Inflammatory macrophage treated with lipopolysaccharide for 1 hour (primary cell): ENCODE results near the gene SGMS1.
A peak's percentile ranks its signal among the peaks of the same experiment; 100 is the strongest.

ENCODE experiments used
- DNase-seq, 2 donors: peaks; one replicate each; pipeline ENCODE4 v3.0.0-alpha.2; 2020 to 2022

SGMS1 gene

GRCh38 chr10:50605951-50606270, 17.8 kb downstream of the SGMS1 start:
- no peak for DNase-seq

DNA sequence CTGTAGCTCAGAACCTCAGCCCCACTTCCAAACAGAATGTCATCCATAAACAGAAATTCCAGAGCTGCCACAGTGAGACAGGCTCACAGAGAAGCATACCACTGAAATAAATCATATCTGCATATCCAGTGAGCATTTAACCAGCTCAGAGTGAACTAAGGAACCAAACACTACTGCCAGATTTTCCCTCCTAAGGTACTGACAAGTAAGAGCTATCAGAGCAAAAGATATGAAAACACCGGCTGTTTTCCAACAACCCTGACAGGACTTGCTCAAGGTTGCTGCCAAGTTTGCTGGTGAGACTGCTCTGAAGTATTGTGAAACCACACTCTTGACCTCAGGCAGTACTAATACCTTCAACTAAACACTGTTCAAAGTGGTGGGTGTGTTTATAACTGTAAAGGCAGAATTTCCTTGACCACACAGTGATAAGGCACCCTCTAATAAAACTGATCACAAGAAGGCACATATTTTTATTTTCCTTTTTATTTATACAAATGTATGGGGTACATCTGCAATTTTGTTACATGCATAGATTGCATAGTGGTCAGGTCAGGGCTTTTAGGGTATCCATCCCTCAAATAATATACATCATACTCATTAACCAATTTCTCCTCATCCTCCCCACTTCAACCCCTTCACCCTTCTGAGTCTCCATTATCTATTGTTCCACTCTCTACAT, 18.3 kb downstream of the SGMS1 start:
- no peak for DNase-seq

- no peak for DNase-seq
These were observed 18.9 kb downstream of the SGMS1 start for GRCh38 chr10:50604809-50605208.

GRCh38 chr10:50604049-50604640, 19.6 kb downstream of the SGMS1 start:
- no peak for DNase-seq

- no peak for DNase-seq
These were observed 20.5 kb downstream of the SGMS1 start for GRCh38 chr10:50603151-50603850.

- DNase-seq, result no peak
These were observed 21.8 kb downstream of the SGMS1 start for GRCh38 chr10:50601974-50602373.

DNA sequence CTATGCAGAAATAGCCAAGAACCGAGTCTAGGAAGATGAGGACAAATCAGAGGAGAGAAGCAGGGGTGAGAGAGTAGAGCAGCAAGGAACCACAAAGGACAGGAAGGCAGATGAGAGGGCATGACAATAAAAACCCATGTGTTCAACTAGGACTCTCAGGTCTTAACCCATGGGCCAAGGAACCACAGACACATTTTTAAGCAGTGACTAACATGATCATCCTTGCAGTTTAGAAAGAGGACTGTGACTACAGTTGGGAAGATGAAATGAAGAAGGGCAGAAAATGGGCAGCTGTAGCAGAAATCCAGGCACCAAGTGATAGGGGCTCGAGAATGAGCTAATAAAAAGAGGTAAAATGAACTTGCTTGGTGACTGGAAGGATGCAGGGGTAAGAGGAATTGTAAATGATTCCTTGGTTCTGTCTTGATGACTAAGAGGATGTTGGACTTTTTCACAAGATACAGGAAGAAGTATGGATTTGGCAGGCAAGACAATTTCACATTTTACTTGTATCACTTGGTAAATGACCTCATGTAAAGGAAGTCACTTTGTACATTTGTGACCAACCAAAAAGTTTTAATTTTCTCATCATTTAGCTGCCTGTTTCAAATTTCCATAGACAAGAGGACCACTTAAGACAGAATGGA, 22.8 kb downstream of the SGMS1 start:
- DNase-seq, result no peak

DNA sequence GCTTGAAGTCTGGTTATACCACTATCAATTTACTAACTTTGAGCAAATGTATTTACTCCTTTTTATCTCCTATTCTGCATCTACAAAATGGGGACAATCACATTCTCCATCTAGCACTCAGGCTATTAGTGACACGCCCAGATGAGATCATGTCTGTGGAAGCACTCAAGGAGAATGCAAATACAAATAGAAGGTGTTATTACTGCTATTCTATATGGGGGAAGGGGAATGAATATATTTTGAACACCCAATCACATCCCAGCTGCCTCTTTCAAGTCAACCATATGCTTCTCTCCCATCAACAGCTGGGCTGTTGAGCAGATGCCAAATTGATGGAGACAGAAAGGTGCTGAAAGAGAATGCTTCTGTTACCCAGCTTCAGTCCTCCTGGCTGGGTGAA, 23.5 kb downstream of the SGMS1 start:
- DNase-seq, result no peak

- DNase-seq, result no peak
These were observed 26.9 kb downstream of the SGMS1 start for GRCh38 chr10:50596897-50597296.

GRCh38 chr10:50596456-50596855, 27.3 kb downstream of the SGMS1 start:
- DNase-seq, result no peak

DNA sequence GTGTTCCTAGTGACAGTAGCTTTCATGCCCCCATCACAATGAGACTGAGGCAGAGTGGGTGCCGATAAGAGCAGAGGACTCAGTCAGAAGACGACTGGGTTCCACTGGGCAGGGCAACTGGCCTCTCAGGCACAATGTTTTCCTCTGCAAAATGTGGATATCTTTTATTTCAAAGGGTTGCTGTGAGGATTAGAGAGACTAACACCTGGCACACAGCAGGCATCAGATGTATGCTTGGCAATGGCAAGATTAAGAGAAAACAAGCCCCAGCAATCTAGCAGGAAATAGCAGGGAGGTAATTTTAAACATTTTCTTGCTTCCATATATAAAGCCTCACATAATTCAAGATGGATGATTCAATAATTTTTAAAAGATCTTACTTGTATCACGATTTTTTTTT, 28.0 kb downstream of the SGMS1 start:
- DNase-seq, result no peak

DNA sequence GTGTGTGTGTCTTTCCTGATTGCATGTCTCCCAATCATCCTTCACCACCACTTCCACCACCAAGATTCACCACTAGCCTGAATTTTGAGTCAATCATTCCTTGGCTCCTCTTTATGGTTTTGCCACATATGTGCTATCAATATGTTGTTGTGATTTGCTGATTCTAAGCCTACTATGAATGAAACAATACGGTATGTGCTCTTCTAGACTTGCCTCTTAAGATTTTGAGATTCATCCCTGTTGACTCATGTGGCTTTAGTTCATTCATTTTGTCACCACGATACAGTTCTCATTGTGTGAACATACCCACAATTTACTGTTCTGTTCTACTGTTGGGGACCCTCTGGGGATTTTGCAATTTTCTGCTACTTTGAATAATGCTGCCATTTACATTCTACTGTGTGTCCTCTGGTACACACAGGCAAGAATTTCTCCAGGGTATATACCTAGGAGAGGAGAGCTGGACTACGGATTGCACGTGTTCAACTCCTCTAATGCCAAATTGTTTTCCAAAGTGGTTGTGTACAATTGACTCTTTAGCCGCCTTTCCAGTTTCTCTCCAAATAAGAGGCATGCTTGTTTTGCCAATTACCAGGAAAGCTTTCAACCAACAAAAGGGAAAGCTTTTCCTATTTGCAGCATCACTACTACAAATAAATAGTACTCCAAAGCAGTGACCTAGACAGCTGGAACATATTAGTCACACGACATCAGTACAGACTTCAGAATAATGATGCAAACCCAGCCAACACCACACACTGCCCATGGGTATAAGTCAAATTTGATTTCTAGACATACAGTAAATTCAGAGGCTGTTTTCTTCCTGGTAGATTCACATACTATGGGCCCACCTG, 30.0 kb downstream of the SGMS1 start:
- no peak for DNase-seq

DNA sequence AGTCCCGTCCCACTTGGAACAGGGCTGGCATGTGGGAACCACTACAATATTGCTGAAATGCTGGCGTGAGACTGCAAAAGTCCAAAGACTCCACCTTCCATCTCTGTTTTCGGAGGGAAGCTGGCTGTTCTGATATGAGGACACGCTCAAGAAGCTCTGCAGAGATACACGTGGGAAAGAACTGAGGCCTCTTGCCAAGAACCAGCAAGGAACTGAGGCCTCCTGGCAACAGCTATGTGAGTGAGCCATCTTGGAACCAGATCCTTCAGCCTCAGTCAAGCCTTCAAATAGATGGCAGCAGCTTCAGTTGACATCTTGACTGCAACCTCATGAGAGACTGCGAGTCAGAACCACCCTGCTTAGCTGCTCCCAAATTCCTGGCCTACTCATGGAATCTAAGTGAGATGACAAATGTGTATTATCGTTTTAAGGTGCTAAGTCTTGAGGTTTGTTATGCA, 30.8 kb downstream of the SGMS1 start:
- no peak for DNase-seq

- DNase-seq, result no peak
These were observed 32.8 kb downstream of the SGMS1 start for GRCh38 chr10:50590935-50591334.

DNA sequence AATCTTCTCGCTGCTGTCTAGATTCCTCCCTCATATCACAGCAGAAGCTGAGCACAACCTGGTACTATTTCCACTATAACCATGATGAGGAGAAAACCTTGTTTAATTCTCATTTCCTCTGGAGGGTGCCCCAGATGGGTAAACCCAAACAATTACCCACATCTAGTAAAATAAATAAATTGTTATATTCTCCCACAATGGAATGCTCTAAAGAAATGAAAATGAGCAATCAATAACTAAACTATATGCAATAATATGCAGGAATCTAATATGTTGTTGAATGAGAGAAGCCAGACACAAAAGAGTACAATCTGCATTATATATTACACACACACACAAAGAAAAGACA, 37.0 kb downstream of the SGMS1 start:
- DNase-seq, result no peak

- DNase-seq, result peak; percentile 42 to 57
These were observed 37.6 kb downstream of the SGMS1 start for GRCh38 chr10:50585921-50586739.

- DNase-seq, result no peak
These were observed 40.7 kb downstream of the SGMS1 start for GRCh38 chr10:50582766-50583762.

- no peak for DNase-seq
These were observed 41.7 kb downstream of the SGMS1 start for GRCh38 chr10:50582046-50582445.

- DNase-seq, result no peak
These were observed 43.4 kb downstream of the SGMS1 start for GRCh38 chr10:50580262-50580891.
